GM18519 (cell line): ENCODE measurements around the gene ZSCAN16.
"Not testable (repeated sequence)": the region's sequence is repeated elsewhere in the genome, so short reads cannot be mapped to it uniquely, and the experiment has no call there.

ENCODE experiments used
- ATAC-seq: cut with Tn5 transposase; IDR thresholded peaks from one replicate; pipeline ENCODE4 v1.9.1; 2021; ENCODE audit warnings: mild to moderate bottlenecking, moderate library complexity; ENCODE audit not compliant: unreplicated experiment, low FRiP score

Gene ZSCAN16

GRCh38 chr6:28124350-28124970 lies at the start of gene ZSCAN16:
Gene ZSCAN16 (plus strand): TSS chr6:28124609. CDS start chr6:28125444, 835 bp downstream.
- ATAC-seq = peak; percentile 88

GRCh38 chr6:28078050-28078449 lies 46.4 kb upstream of the ZSCAN16 start:
- no peak for ATAC-seq

- ATAC-seq = no peak
Observed at GRCh38 chr6:28078836-28079235, 45.6 kb upstream of the ZSCAN16 start.

GRCh38 chr6:28080381-28080630 lies 44.1 kb upstream of the ZSCAN16 start, which contains the start of gene ZNF165:
Gene ZNF165 (plus strand): TSS chr6:28080568. CDS start chr6:28085481, 4,913 bp downstream.
- not testable (repeated sequence) for ATAC-seq

- ATAC-seq = peak; percentile 51
Observed at GRCh38 chr6:28080631-28081485, 43.6 kb upstream of the ZSCAN16 start.

GRCh38 chr6:28081486-28081751 lies 43.0 kb upstream of the ZSCAN16 start:
- peak; percentile 34 for ATAC-seq

- ATAC-seq = no peak
Observed at GRCh38 chr6:28082939-28083338, 41.5 kb upstream of the ZSCAN16 start.

GRCh38 chr6:28089054-28089453 lies 35.4 kb upstream of the ZSCAN16 start:
- no peak for ATAC-seq

- ATAC-seq = no peak
Observed at GRCh38 chr6:28090917-28091586, 33.4 kb upstream of the ZSCAN16 start.

GRCh38 chr6:28102222-28102621 lies 22.2 kb upstream of the ZSCAN16 start:
- ATAC-seq = not testable (repeated sequence)

- ATAC-seq = not testable (repeated sequence)
Observed at GRCh38 chr6:28102699-28103098, 21.7 kb upstream of the ZSCAN16 start.

- peak; percentile 94 for ATAC-seq
Observed at GRCh38 chr6:28104392-28105244, 19.8 kb upstream of the ZSCAN16 start.

- ATAC-seq = peak; percentile 16
Observed at GRCh38 chr6:28105245-28105639, 19.2 kb upstream of the ZSCAN16 start.

GRCh38 chr6:28107506-28107905 lies 16.9 kb upstream of the ZSCAN16 start:
- ATAC-seq = no peak

- no peak for ATAC-seq
Observed at GRCh38 chr6:28111964-28112363, 12.4 kb upstream of the ZSCAN16 start.

GRCh38 chr6:28115799-28116198 lies 8.6 kb upstream of the ZSCAN16 start:
- ATAC-seq = no peak

- ATAC-seq = no peak
Observed at GRCh38 chr6:28117386-28118050, 6.9 kb upstream of the ZSCAN16 start.

- ATAC-seq = no peak
Observed at GRCh38 chr6:28118217-28118616, 6.2 kb upstream of the ZSCAN16 start.

GRCh38 chr6:28121876-28122275 lies 2.5 kb upstream of the ZSCAN16 start:
- ATAC-seq = no peak

GRCh38 chr6:28122283-28122682 lies 2.1 kb upstream of the ZSCAN16 start:
- not testable (repeated sequence) for ATAC-seq
